Measurements from ENCODE around the gene SKP2. TPM values are rescaled to one million over a fixed set of nuclear protein-coding genes. Genes with fewer than 3 reads are reported as not detected.

Gene SKP2
- total RNA-seq, 2 donors from 2014 or later = 3.7 to 5.0 TPM

DNA sequence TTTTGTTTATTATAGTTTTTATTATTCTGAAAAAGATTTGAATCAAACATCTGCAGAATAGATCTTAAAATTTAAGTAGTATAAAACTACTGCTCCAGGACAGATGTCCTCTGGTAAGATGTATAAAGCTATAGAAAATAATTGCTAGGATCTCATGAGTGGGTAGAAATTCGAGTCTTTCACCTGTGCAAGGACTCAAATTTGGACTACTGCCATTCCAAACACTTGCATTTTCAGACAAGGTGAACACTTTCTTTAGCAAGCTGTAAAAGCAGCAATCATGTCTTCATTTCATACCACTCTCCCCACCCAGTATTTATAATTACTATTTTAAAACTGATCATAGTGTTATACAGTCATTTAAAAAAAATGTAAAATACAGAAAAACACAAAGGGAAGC, 20.7 kb downstream of the SKP2 start:
- Histone ChIP-seq H3K9me3 (no peaks in the 10 kb centered on the region), H3K4me3 (no peak overlapping the region), H3K4me1 (no peaks in the 10 kb centered on the region), H3K27me3 (no peaks in the 10 kb centered on the region), H3K27ac (no peak overlapping the region), H3K36me3 (peaks cover 57% of the 10 kb centered on the region)
- DNase-seq (ENCODE audit: low spot score) = no peak
- TF ChIP-seq, protein P1, sequence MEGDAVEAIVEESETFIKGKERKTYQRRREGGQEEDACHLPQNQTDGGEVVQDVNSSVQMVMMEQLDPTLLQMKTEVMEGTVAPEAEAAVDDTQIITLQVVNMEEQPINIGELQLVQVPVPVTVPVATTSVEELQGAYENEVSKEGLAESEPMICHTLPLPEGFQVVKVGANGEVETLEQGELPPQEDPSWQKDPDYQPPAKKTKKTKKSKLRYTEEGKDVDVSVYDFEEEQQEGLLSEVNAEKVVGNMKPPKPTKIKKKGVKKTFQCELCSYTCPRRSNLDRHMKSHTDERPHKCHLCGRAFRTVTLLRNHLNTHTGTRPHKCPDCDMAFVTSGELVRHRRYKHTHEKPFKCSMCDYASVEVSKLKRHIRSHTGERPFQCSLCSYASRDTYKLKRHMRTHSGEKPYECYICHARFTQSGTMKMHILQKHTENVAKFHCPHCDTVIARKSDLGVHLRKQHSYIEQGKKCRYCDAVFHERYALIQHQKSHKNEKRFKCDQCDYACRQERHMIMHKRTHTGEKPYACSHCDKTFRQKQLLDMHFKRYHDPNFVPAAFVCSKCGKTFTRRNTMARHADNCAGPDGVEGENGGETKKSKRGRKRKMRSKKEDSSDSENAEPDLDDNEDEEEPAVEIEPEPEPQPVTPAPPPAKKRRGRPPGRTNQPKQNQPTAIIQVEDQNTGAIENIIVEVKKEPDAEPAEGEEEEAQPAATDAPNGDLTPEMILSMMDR (IDR thresholded peaks at IDR 0.05) = no peak

DNA sequence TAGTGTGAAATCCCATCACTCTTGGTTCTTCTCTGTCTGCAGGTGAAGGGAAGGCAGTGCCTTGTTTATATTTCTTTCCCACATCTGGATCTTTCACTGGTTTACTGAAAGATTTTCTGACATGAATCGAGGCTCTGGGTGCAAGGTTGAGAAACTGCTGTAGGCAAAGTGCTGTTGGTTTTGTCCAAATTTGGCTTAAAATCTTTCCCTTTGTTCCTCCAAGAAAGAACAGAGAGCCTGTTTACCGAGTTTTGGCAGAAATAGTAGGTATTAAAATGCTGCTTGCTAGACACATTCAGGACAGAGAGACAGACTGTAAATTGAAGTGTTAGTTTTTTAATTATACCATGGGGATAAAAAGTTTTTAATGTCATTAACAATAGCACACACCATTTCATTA, 21.5 kb downstream of the SKP2 start:
- Histone ChIP-seq H3K36me3 (peaks cover 58% of the 10 kb centered on the region), H3K27me3 (no peaks in the 10 kb centered on the region), H3K27ac (no peak overlapping the region), H3K4me1 (no peaks in the 10 kb centered on the region), H3K4me3 (no peak overlapping the region), H3K9me3 (no peaks in the 10 kb centered on the region)
- DNase-seq (ENCODE audit: low spot score) = no peak
- TF ChIP-seq, protein P1 (IDR thresholded peaks at IDR 0.05) = no peak

DNA sequence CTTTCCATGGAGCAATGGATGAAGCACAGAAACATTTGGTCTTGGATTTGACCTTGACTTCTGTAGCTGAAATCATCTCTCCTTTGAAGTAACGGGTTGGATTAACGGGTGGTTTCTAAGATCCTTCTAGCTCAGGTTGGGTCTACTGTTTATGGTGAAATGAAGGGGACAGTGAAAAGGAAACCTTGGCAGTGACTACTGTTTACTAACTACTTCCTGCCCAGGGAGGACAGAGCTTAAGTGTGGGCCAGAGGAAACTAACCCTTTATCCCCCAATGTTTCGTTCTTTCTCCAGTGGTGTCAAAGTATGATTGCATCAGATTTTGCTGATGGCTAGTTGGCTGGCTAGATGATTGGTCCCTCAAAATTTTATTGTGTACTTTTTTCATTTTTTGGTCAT, 22.2 kb downstream of the SKP2 start:
- H3K9me3 ChIP-seq = no peaks in the 10 kb centered on the region
- no peak for DNase-seq (ENCODE audit: low spot score)
- H3K4me1 ChIP-seq = no peaks in the 10 kb centered on the region
- H3K27me3 ChIP-seq = no peaks in the 10 kb centered on the region
- H3K27ac ChIP-seq = no peak overlapping the region
- TF ChIP-seq, protein P1 (IDR thresholded peaks at IDR 0.05) = no peak
- peaks cover 57% of the 10 kb centered on the region for H3K36me3 ChIP-seq
- H3K4me3 ChIP-seq = no peak overlapping the region

DNA sequence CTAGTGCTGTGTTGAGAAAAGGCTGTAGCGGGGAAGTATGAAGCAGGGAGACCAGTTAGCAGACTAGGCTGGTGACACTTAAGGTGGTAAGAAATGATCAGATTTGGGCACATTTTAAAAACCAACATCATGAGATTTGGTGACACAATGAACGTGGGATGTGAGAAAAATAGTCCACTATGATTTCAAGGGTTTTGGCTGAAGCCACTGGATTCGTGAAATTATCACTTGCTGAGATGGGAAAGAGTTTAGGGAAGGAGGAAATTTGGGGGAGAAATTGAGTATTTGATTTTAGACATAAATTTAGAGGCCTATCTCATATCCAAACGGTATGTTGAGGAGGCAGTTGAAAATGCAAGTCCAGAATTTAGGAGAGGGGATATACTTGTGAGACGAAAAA, 23.1 kb downstream of the SKP2 start:
- peaks cover 48% of the 10 kb centered on the region for H3K36me3 ChIP-seq
- DNase-seq (ENCODE audit: low spot score) = no peak
- no peak overlapping the region for H3K4me3 ChIP-seq
- H3K9me3 ChIP-seq = no peaks in the 10 kb centered on the region
- TF ChIP-seq, protein P1 (IDR thresholded peaks at IDR 0.05) = no peak
- no peak overlapping the region for H3K27ac ChIP-seq
- no peaks in the 10 kb centered on the region for H3K27me3 ChIP-seq
- H3K4me1 ChIP-seq = no peaks in the 10 kb centered on the region

GRCh38 chr5:36177154-36177553, 25.2 kb downstream of the SKP2 start:
- no peak overlapping the region for H3K27ac ChIP-seq
- no peaks in the 10 kb centered on the region for H3K27me3 ChIP-seq
- TF ChIP-seq, protein P1 (IDR thresholded peaks at IDR 0.05) = no peak
- no peaks in the 10 kb centered on the region for H3K4me1 ChIP-seq
- peaks cover 31% of the 10 kb centered on the region for H3K36me3 ChIP-seq
- no peak for DNase-seq (ENCODE audit: low spot score)
- H3K9me3 ChIP-seq = no peaks in the 10 kb centered on the region
- no peak overlapping the region for H3K4me3 ChIP-seq

DNA sequence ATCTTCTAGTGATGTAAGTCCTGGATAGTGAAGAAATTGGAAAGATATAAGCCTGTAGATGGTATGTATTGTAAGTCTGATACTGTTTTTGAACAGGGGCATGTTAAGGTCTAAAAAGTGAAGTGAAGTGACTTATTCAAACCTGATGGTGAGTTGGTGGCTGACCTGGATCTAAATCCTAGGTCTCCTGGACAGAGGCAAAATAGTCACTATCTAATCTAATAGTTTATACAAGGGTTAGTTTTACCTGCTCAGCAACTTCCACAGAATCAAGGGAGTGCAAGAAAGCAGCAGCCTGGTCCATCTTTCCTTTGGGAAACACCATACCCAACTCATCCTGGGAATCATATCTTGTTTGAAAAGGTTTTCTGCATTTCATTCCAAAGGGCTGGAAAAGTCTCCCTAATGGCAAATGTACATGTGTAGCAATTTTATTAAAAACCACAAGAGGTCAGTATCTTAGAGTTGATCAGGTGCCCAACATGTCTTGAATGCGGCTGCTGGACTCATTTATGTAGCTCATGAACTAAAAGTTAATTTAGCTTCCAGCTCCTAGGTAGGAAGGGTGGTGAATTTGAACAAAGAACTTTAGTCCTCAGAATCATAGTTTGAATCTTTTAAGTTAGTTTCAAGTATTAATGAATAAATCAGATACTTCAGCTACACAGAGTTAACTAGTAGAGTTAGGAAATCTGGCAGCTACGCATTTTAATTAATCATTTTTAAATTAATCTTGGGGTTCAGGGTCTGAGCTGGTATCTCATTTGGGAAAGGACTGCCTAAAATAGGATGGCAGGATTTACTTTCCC, 26.0 kb downstream of the SKP2 start:
- peaks cover 24% of the 10 kb centered on the region for H3K36me3 ChIP-seq
- H3K9me3 ChIP-seq = no peaks in the 10 kb centered on the region
- no peak overlapping the region for H3K27ac ChIP-seq
- no peaks in the 10 kb centered on the region for H3K27me3 ChIP-seq
- H3K4me1 ChIP-seq = no peaks in the 10 kb centered on the region
- H3K4me3 ChIP-seq = no peak overlapping the region
- TF ChIP-seq, protein P1 (IDR thresholded peaks at IDR 0.05) = peak; percentile 34 to 72
- DNase-seq (ENCODE audit: low spot score) = no peak

Data from right atrium auricular region (tissue), 2 donors.